Calu3 (cell line): ENCODE results near the gene OR51E2. TPM values are rescaled to one million over a fixed set of nuclear protein-coding genes. Genes with fewer than 3 reads are reported as not detected.

Experiments used
- BruUV-seq: library from RNA; stranded (reverse); fragments of 400-500 nt; replicated peaks from 2 replicates; lab custom pipeline; 2021; lab: Mats Ljungman, UMichigan
- CTCF ChIA-PET: fragments of 300-600 bp; sonication (Branson Sonifier 250); formaldehyde crosslinking; loops from one replicate; lab custom pipeline; 2022; ENCODE audit warnings: antibody characterized with exemption; lab: Charles Lee
- DNase-seq: peaks from one replicate; pipeline ENCODE4 v3.0.0; 2022
- H3K27ac Mint-ChIP-seq: one replicate; pipeline ENCODE4 v1.8.0; 2022; ENCODE audit warnings: mixed read lengths; ENCODE audit not compliant: unreplicated experiment
- H3K27me3 Mint-ChIP-seq: one replicate; pipeline ENCODE4 v1.8.0; 2022; ENCODE audit warnings: mixed read lengths; ENCODE audit not compliant: unreplicated experiment
- H3K36me3 Mint-ChIP-seq: one replicate; pipeline ENCODE4 v1.8.0; 2022; ENCODE audit warnings: mild to moderate bottlenecking, moderate library complexity, mixed read lengths; ENCODE audit not compliant: insufficient read depth, unreplicated experiment
- H3K4me1 Mint-ChIP-seq: one replicate; pipeline ENCODE4 v1.8.0; 2022; ENCODE audit warnings: mild to moderate bottlenecking, low read depth, mixed read lengths; ENCODE audit not compliant: unreplicated experiment
- H3K4me3 Mint-ChIP-seq: one replicate; pipeline ENCODE4 v1.8.0; 2022; ENCODE audit warnings: mild to moderate bottlenecking, low read depth, moderate library complexity, mixed read lengths; ENCODE audit not compliant: unreplicated experiment
- H3K9me3 Mint-ChIP-seq: one replicate; pipeline ENCODE4 v1.8.0; 2022; ENCODE audit warnings: low read depth, mixed read lengths; ENCODE audit not compliant: unreplicated experiment
- intact Hi-C: fragments of 100-400 bp; cut with micrococcal nuclease; formaldehyde crosslinking; loops from one replicate; pipeline ENCODE4 v1.10.0; 2022; ENCODE audit not compliant: unreplicated experiment
- total RNA-seq: library from RNA; stranded (reverse); gene quantifications from 2 replicates; pipeline ENCODE4 v1.2.3, GENCODE V29; 2022
- TF ChIP-seq, protein P1 (sequence below): fragments of 200-600 bp; IDR thresholded peaks from one replicate; pipeline ENCODE4 v1.8.0; 2022; ENCODE audit warnings: antibody characterized with exemption; ENCODE audit not compliant: unreplicated experiment

The OR51E2 gene
- total RNA-seq, 1 experiment from 2014 or later, result not detected

DNA sequence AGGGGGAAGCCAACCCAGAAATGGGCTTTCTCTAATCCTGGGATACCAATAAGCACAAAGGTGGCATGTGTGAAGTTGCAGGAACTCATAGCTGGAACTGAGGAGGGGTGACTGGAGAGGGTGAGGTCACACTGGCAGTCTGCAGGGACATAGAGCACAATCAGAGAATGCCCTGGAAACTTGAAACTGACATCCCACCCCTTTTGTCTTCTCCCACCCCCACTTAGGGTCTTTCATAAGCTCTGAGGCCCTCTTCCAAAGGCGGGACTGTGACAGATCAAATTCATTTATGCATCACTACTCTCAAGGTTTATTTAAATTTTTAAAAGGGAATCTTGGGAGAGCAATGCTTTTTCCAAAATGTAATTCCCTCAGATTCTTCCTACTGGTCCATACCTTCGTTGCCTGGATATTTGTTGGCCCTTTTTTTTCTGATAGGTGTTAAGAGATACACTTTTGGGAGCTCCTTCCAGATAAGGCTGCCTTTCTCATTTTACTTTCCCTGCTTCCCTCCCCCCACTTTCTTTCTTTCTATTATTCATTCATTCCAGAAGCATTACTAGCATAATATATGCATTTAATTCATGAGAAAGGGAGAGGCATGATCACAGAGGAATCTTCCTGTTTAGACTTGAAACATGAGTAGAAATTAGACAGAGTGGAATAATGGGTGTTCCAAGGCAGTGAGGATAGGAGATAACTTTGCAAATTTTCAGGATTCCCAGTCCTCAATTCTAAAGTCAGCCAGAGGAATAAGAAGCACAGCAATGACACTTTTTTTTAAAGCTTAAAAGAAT lies 14.8 kb downstream of the OR51E2 start:
- BruUV-seq, result no TSS peak
- Mint-ChIP-seq H3K4me1 (no peaks in the 10 kb centered on the region), H3K4me3 (no peak overlapping the region), H3K36me3 (no peaks in the 10 kb centered on the region), H3K9me3 (no peaks in the 10 kb centered on the region), H3K27me3 (no peaks in the 10 kb centered on the region), H3K27ac (no peak overlapping the region)
- no peak for DNase-seq
- TF ChIP-seq, protein P1, sequence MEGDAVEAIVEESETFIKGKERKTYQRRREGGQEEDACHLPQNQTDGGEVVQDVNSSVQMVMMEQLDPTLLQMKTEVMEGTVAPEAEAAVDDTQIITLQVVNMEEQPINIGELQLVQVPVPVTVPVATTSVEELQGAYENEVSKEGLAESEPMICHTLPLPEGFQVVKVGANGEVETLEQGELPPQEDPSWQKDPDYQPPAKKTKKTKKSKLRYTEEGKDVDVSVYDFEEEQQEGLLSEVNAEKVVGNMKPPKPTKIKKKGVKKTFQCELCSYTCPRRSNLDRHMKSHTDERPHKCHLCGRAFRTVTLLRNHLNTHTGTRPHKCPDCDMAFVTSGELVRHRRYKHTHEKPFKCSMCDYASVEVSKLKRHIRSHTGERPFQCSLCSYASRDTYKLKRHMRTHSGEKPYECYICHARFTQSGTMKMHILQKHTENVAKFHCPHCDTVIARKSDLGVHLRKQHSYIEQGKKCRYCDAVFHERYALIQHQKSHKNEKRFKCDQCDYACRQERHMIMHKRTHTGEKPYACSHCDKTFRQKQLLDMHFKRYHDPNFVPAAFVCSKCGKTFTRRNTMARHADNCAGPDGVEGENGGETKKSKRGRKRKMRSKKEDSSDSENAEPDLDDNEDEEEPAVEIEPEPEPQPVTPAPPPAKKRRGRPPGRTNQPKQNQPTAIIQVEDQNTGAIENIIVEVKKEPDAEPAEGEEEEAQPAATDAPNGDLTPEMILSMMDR, result no peak
- CTCF ChIA-PET, result no interaction called here
- intact Hi-C loops, result no loop called here

DNA sequence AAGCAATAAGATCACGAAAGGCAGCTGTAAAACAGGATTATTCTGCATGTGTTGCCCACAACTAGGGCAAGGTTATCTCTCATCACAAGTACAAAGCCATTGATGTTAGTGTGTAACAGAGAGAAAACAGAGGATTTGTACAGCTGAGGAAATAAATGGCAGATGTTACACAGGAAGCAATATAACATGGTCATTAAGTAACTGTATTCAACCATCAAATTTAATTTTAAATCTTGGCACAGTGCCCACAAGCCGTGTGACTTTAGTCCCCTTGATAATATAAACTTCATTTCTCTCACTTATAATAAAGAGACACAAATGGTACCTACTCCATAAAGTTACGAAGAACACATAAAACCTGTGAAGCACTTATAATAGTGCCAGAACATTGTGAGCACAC lies 17.3 kb downstream of the OR51E2 start:
- H3K4me1 Mint-ChIP-seq, result no peaks in the 10 kb centered on the region

DNA sequence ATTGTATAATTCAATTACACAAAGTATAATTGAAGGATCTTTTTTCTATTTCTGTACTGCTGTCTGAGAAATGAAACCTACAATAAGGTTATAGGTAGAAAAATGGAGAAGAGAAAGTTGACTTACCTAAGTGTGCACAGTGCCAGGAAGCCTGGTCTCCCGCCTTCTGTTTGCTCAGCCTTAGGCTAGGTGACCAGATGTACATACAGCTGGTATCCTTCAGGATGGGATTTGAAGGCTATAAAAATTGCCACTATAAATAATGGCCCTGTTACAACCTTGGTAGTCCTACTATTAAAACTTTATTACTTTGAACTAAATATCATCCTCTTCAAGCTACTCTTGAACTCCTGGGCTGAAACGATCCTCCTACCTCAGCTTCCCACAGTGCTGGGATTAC lies 19.7 kb downstream of the OR51E2 start:
- no TSS peak for BruUV-seq
- Mint-ChIP-seq H3K36me3 (no peaks in the 10 kb centered on the region), H3K9me3 (no peaks in the 10 kb centered on the region), H3K27ac (no peak overlapping the region), H3K27me3 (peaks cover 10% of the 10 kb centered on the region), H3K4me3 (no peak overlapping the region), H3K4me1 (no peaks in the 10 kb centered on the region)
- TF ChIP-seq, protein P1, result no peak
- CTCF ChIA-PET, result no interaction called here
- intact Hi-C loops, result no loop called here
- no peak for DNase-seq

More for the DNA sequence above, 17.3 kb downstream of the OR51E2 start:
- TF ChIP-seq, protein P1, result no peak
- H3K9me3 Mint-ChIP-seq, result no peaks in the 10 kb centered on the region
- no peak overlapping the region for H3K4me3 Mint-ChIP-seq
- CTCF ChIA-PET, result no interaction called here
- no TSS peak for BruUV-seq
- H3K36me3 Mint-ChIP-seq, result no peaks in the 10 kb centered on the region
- H3K27me3 Mint-ChIP-seq, result no peaks in the 10 kb centered on the region
- intact Hi-C loops, result no loop called here
- no peak for DNase-seq
- H3K27ac Mint-ChIP-seq, result no peak overlapping the region

DNA sequence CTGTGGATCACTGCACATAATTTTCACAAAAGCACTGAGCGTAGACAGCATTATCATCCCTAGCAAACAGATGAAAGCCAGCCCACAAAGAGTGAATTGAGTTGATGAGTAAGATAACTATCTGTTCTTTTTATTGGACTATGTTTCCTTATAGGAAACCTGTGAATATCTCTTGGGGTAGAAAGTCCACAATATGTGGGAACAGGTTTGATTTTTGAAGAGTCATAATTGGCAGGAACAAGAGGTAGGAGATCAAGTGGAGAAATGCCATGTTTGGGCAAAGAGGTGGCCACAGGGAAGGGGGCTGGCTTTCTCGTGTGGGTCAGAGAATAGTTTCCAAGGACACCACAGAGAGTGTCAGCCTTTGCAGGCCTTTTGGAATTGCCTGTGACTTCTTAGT lies 23.9 kb downstream of the OR51E2 start:
- no peaks in the 10 kb centered on the region for H3K36me3 Mint-ChIP-seq
- no peak for DNase-seq
- CTCF ChIA-PET, result no interaction called here
- intact Hi-C loops, result loop anchor here (2.0 kb wide), 1 partner anchor 37 kb away; the partner anchor contains the start of gene OR51D1
- no peak overlapping the region for H3K27ac Mint-ChIP-seq
- H3K27me3 Mint-ChIP-seq, result peaks cover 23% of the 10 kb centered on the region
- no TSS peak for BruUV-seq
- no peak overlapping the region for H3K4me3 Mint-ChIP-seq
- H3K4me1 Mint-ChIP-seq, result peaks cover 8% of the 10 kb centered on the region
- H3K9me3 Mint-ChIP-seq, result no peaks in the 10 kb centered on the region
- TF ChIP-seq, protein P1, result no peak
